Caco-2 (cell line): ENCODE data around the gene TIMM22. TPM values are rescaled to one million over a fixed set of nuclear protein-coding genes. Genes with fewer than 3 reads are reported as not detected.

Source experiments
- BruUV-seq: library from RNA; stranded (reverse); fragments of 400-500 nt; replicated peaks from 2 replicates; lab custom pipeline; 2021; lab: Mats Ljungman, UMichigan
- CTCF ChIA-PET: fragments of 300-600 bp; sonication (Branson Sonifier 250); formaldehyde crosslinking; loops from one replicate; lab custom pipeline; 2022; ENCODE audit warnings: antibody characterized with exemption; lab: Charles Lee
- POLR2A ChIA-PET: fragments of 300-600 bp; sonication (Branson Sonifier 250); formaldehyde crosslinking; loops from one replicate; lab custom pipeline; 2022; ENCODE audit warnings: antibody characterized with exemption; lab: Charles Lee
- DNase-seq, 2 experiments: peaks; one replicate each; pipeline versions ENCODE4 v3.0.0 to v3.0.0-alpha.2; 2020 to 2022
- H3K27me3 ChIP-seq: replicated peaks from 2 replicates; pipeline ENCODE4 v1.6.0; 2011; ENCODE audit warnings: low read length; ENCODE audit not compliant: control insufficient read depth, insufficient read depth
- H3K36me3 ChIP-seq: 2 replicates; pipeline ENCODE4 v1.5.1; 2011; ENCODE audit warnings: low read length; ENCODE audit not compliant: control insufficient read depth, insufficient read depth
- H3K4me1 ChIP-seq: fragments of 250-450 bp; sonication (Bioruptor Pico); 2 replicates; pipeline ENCODE4 v1.5.1; 2020; ENCODE audit warnings: mild to moderate bottlenecking
- H3K4me3 ChIP-seq: 2 replicates; pipeline ENCODE4 v1.5.1; 2011; ENCODE audit warnings: low read depth, mild to moderate bottlenecking, control low read depth, low read length
- H3K9me3 ChIP-seq: fragments of 250-450 bp; sonication (Bioruptor Pico); 2 replicates; pipeline ENCODE4 v1.5.1; 2020; ENCODE audit warnings: mild to moderate bottlenecking, moderate library complexity
- H3K27ac Mint-ChIP-seq: one replicate; pipeline ENCODE4 v1.8.0; 2022; ENCODE audit warnings: mixed read lengths; ENCODE audit not compliant: unreplicated experiment
- H3K27me3 Mint-ChIP-seq: one replicate; pipeline ENCODE4 v1.8.0; 2022; ENCODE audit warnings: mixed read lengths; ENCODE audit not compliant: insufficient read depth, unreplicated experiment
- H3K36me3 Mint-ChIP-seq: one replicate; pipeline ENCODE4 v1.8.0; 2022; ENCODE audit warnings: mild to moderate bottlenecking, mixed read lengths; ENCODE audit not compliant: insufficient read depth, unreplicated experiment
- H3K4me1 Mint-ChIP-seq: one replicate; pipeline ENCODE4 v1.8.0; 2022; ENCODE audit warnings: low read depth, mixed read lengths; ENCODE audit not compliant: unreplicated experiment
- H3K4me3 Mint-ChIP-seq: one replicate; pipeline ENCODE4 v1.8.0; 2022; ENCODE audit warnings: mild to moderate bottlenecking, moderate library complexity, mixed read lengths; ENCODE audit not compliant: unreplicated experiment
- H3K9me3 Mint-ChIP-seq: one replicate; pipeline ENCODE4 v1.8.0; 2022; ENCODE audit warnings: mixed read lengths; ENCODE audit not compliant: unreplicated experiment
- intact Hi-C: fragments of 100-400 bp; cut with micrococcal nuclease; formaldehyde crosslinking; loops from one replicate; pipeline ENCODE4 v1.10.0; 2022; ENCODE audit not compliant: unreplicated experiment
- total RNA-seq: library from RNA; stranded (reverse); gene quantifications from 2 replicates; pipeline ENCODE4 v1.2.3, GENCODE V29; 2022
- TF ChIP-seq, protein P1 (sequence below), 2 experiments: fragments of 200-600 bp in 1 of 2; IDR thresholded peaks; 1 replicate in 1 of 2; 2 replicates in 1 of 2; pipeline versions ENCODE4 v1.5.1 to v1.8.0; 2011 to 2022; ENCODE audit warnings: antibody characterized with exemption in 1 of 2, control low read depth in 1 of 2, inconsistent platforms in 1 of 2, low read depth in 1 of 2, low read length in 1 of 2, mild to moderate bottlenecking in 1 of 2, moderate library complexity in 1 of 2; ENCODE audit not compliant: insufficient read depth in 1 of 2, severe bottlenecking in 1 of 2, unreplicated experiment in 1 of 2

The TIMM22 gene
- total RNA-seq, 1 experiment from 2014 or later = 20.6 TPM

DNA sequence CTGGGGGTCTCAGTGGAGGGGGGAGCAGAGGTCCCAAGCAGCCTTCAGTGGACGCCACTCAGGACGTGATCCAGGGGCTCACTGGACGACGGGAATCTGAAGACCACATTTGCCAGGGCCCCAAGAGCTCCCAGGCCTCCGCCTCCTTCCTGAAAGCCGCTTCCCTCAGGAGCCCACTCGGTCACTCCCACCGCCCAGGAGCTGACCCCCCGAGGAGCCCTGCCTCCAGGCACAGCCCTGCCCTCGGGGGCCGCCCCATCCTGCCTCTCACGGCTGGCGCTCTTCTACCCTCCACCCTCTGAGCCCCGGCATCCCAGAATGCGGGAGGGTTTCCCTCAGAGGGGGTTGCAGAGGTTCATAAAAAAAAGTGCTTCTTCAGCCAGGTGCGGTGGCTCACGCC, 24.2 kb downstream of the TIMM22 start:
- no peak overlapping the region for H3K4me3 Mint-ChIP-seq
- H3K9me3 Mint-ChIP-seq = no peaks in the 10 kb centered on the region
- no peak for DNase-seq
- BruUV-seq = no TSS peak
- TF ChIP-seq, protein P1, sequence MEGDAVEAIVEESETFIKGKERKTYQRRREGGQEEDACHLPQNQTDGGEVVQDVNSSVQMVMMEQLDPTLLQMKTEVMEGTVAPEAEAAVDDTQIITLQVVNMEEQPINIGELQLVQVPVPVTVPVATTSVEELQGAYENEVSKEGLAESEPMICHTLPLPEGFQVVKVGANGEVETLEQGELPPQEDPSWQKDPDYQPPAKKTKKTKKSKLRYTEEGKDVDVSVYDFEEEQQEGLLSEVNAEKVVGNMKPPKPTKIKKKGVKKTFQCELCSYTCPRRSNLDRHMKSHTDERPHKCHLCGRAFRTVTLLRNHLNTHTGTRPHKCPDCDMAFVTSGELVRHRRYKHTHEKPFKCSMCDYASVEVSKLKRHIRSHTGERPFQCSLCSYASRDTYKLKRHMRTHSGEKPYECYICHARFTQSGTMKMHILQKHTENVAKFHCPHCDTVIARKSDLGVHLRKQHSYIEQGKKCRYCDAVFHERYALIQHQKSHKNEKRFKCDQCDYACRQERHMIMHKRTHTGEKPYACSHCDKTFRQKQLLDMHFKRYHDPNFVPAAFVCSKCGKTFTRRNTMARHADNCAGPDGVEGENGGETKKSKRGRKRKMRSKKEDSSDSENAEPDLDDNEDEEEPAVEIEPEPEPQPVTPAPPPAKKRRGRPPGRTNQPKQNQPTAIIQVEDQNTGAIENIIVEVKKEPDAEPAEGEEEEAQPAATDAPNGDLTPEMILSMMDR (IDR thresholded peaks at IDR 0.05; ENCODE audit: insufficient read depth in 1 of 2, low read depth in 1 of 2, low read length in 1 of 2, severe bottlenecking in 1 of 2, unreplicated experiment in 1 of 2) = no peak
- ChIA-PET CTCF (no interaction called here), POLR2A (no interaction called here)
- H3K4me3 ChIP-seq = no peak overlapping the region
- H3K4me1 Mint-ChIP-seq = no peaks in the 10 kb centered on the region
- peaks cover 23% of the 10 kb centered on the region for H3K36me3 Mint-ChIP-seq
- no peak overlapping the region for H3K27ac Mint-ChIP-seq
- no peaks in the 10 kb centered on the region for H3K27me3 ChIP-seq
- intact Hi-C loops = no loop called here
- H3K27me3 Mint-ChIP-seq = no peaks in the 10 kb centered on the region
- H3K9me3 ChIP-seq = no peaks in the 10 kb centered on the region
- H3K36me3 ChIP-seq = no peaks in the 10 kb centered on the region
- 0 out of 2 replicates have a peak, but pooled peaks cover 4% of the 10 kb centered on the region for H3K4me1 ChIP-seq

DNA sequence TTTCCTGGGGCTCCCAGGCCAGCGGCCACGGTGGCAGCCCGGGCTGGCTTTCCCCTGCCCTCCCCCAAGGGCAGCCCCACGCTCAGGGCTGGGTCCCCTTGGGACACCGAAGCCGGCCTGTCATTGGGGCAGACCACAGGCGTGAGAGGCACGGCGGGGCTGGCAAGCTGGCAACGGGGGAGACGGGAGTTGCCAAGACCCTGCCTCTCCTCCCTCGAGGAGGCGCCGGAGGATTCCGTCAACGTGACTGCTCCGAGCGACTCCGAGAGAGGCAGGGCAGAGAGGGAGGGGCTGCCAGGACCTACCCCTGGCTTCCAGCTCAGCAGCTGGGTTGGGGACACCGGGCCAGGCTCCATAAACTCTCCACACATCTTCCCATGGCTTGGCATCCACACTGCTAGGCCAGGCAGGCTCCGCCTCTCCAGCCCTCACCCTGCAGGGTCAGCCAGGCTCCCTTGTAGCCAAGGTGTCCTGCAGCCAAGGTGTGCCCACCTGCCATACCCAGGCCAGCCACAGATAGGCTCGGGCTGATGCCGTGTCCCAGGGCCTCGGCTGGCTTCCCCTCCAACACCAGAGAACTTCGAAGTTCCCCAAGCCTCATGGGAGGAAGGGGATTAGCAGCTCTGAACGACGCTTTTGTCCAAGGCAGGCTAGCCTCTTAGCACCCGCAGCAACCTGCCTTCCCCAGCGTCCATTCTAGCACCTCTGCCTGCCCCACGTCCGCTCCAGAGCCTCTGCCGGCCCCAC, 25.5 kb downstream of the TIMM22 start:
- CTCF ChIA-PET = no interaction called here

DNA sequence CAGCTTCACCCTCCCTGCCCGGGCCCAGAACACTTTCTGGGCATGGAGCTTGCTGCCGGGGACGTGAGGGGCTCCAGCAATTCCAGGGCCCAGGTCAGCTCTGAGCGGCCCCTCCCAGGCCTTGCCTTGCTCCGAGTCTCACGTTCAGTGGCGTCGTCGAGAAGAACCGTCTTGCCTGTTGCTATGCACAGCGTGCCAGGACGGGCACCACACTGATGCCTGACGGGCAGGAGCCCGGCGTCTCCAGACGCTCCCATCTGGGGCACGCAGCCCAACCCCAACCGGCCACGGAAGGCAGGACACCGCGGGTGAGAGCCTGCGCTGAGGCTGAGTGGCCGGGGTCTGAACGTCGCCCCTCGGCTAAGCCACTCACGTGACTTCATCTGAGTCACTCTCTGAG, 27.1 kb downstream of the TIMM22 start:
- Mint-ChIP-seq H3K4me3 (no peak overlapping the region), H3K27ac (no peak overlapping the region), H3K9me3 (no peaks in the 10 kb centered on the region), H3K4me1 (no peaks in the 10 kb centered on the region), H3K36me3 (peaks cover 17% of the 10 kb centered on the region), H3K27me3 (no peaks in the 10 kb centered on the region)
- H3K9me3 ChIP-seq = no peaks in the 10 kb centered on the region
- POLR2A ChIA-PET = no interaction called here
- TF ChIP-seq, protein P1 (IDR thresholded peaks at IDR 0.05; ENCODE audit: insufficient read depth in 1 of 2, low read depth in 1 of 2, low read length in 1 of 2, severe bottlenecking in 1 of 2, unreplicated experiment in 1 of 2) = no peak
- no peak overlapping the region for H3K4me3 ChIP-seq
- intact Hi-C loops = no loop called here
- 0 out of 2 replicates have a peak, but pooled peaks cover 4% of the 10 kb centered on the region for H3K4me1 ChIP-seq
- CTCF ChIA-PET = no interaction called here
- no peak for DNase-seq
- no peaks in the 10 kb centered on the region for H3K36me3 ChIP-seq
- BruUV-seq = no TSS peak
- H3K27me3 ChIP-seq = no peaks in the 10 kb centered on the region

More for the DNA sequence above, 25.5 kb downstream of the TIMM22 start:
- Mint-ChIP-seq H3K9me3 (no peaks in the 10 kb centered on the region), H3K27ac (no peak overlapping the region), H3K27me3 (no peaks in the 10 kb centered on the region), H3K4me3 (no peak overlapping the region), H3K36me3 (peaks cover 17% of the 10 kb centered on the region), H3K4me1 (no peaks in the 10 kb centered on the region)
- H3K36me3 ChIP-seq = no peaks in the 10 kb centered on the region
- no peaks in the 10 kb centered on the region for H3K27me3 ChIP-seq
- no peak overlapping the region for H3K4me3 ChIP-seq
- H3K4me1 ChIP-seq = 0 out of 2 replicates have a peak, but pooled peaks cover 4% of the 10 kb centered on the region
- POLR2A ChIA-PET = no interaction called here
- BruUV-seq = no TSS peak
- TF ChIP-seq, protein P1 (IDR thresholded peaks at IDR 0.05; ENCODE audit: insufficient read depth in 1 of 2, low read depth in 1 of 2, low read length in 1 of 2, severe bottlenecking in 1 of 2, unreplicated experiment in 1 of 2) = no peak
- DNase-seq = no peak
- H3K9me3 ChIP-seq = no peaks in the 10 kb centered on the region
- intact Hi-C loops = no loop called here
